H9 (cell line): ENCODE data around the gene MTA3. TPM values are rescaled to one million over a fixed set of nuclear protein-coding genes. Genes with fewer than 3 reads are reported as not detected.

Experiments
- DNase-seq: peaks from one replicate; pipeline ENCODE4 v3.0.0-alpha.2; 2017
- H2AFZ ChIP-seq: one replicate; pipeline ENCODE4 v1.6.1; 2013; ENCODE audit warnings: mild to moderate bottlenecking, low read length, control low read depth, moderate library complexity
- H2AK5ac ChIP-seq: 2 replicates; pipeline ENCODE4 v1.6.1; 2013; ENCODE audit warnings: low read length, control low read depth, mixed read lengths; ENCODE audit not compliant: insufficient read length
- H2BK120ac ChIP-seq: one replicate; pipeline ENCODE4 v1.6.1; 2013; ENCODE audit warnings: low read depth, mild to moderate bottlenecking, low read length, control low read depth, inconsistent platforms; ENCODE audit not compliant: poor library complexity, severe bottlenecking
- H2BK12ac ChIP-seq: 2 replicates; pipeline ENCODE4 v1.6.1; 2013; ENCODE audit warnings: low read length, control low read depth, mixed read lengths, low read depth; ENCODE audit not compliant: insufficient read length
- H2BK15ac ChIP-seq: 2 replicates; pipeline ENCODE4 v1.6.1; 2013; ENCODE audit warnings: low read depth, low read length, control low read depth
- H2BK20ac ChIP-seq: one replicate; pipeline ENCODE4 v1.6.1; 2013; ENCODE audit warnings: low read depth, mild to moderate bottlenecking, low read length, control low read depth, inconsistent platforms; ENCODE audit not compliant: poor library complexity, severe bottlenecking
- H2BK5ac ChIP-seq: 2 replicates; pipeline ENCODE4 v1.6.1; 2013; ENCODE audit warnings: low read length, control low read depth, mixed read lengths; ENCODE audit not compliant: insufficient read length
- H3K14ac ChIP-seq: 2 replicates; pipeline ENCODE4 v1.6.1; 2013; ENCODE audit warnings: low read length, control low read depth; ENCODE audit not compliant: insufficient read depth
- H3K18ac ChIP-seq: 2 replicates; pipeline ENCODE4 v1.6.1; 2013; ENCODE audit warnings: low read depth, mild to moderate bottlenecking, mixed read lengths, low read length, control low read depth; ENCODE audit not compliant: insufficient read length
- H3K23ac ChIP-seq: 2 replicates; pipeline ENCODE4 v1.6.1; 2013; ENCODE audit warnings: low read length, control low read depth, mixed read lengths, low read depth; ENCODE audit not compliant: insufficient read length
- H3K23me2 ChIP-seq: 2 replicates; pipeline ENCODE4 v1.6.1; 2013; ENCODE audit warnings: low read depth, mild to moderate bottlenecking, mixed read lengths, low read length, control low read depth; ENCODE audit not compliant: insufficient read length, poor library complexity, severe bottlenecking
- H3K27ac ChIP-seq: 2 replicates; pipeline ENCODE4 v1.5.1; 2013; ENCODE audit warnings: low read length, control low read depth, mixed read lengths, low read depth; ENCODE audit not compliant: insufficient read length
- H3K27me3 ChIP-seq: 2 replicates; pipeline ENCODE4 v1.6.1; 2013; ENCODE audit warnings: low read length, control low read depth, inconsistent platforms; ENCODE audit not compliant: insufficient read depth
- H3K4ac ChIP-seq: 2 replicates; pipeline ENCODE4 v1.6.1; 2013; ENCODE audit warnings: low read depth, mild to moderate bottlenecking, control low read depth, inconsistent platforms, low read length, moderate library complexity
- H3K4me1 ChIP-seq: 2 replicates; pipeline ENCODE4 v1.6.1; 2013; ENCODE audit warnings: low read length, control low read depth, inconsistent platforms; ENCODE audit not compliant: insufficient read depth
- H3K4me2 ChIP-seq: 2 replicates; pipeline ENCODE4 v1.6.1; 2013; ENCODE audit warnings: low read length, control low read depth, mixed read lengths; ENCODE audit not compliant: insufficient read length, insufficient read depth
- H3K56ac ChIP-seq: 2 replicates; pipeline ENCODE4 v1.6.1; 2013; ENCODE audit warnings: low read depth, mild to moderate bottlenecking, mixed read lengths, low read length, control low read depth; ENCODE audit not compliant: insufficient read length
- H3K79me1 ChIP-seq: 2 replicates; pipeline ENCODE4 v1.6.1; 2013; ENCODE audit warnings: low read depth, mild to moderate bottlenecking, moderate library complexity, low read length, control low read depth, inconsistent platforms; ENCODE audit not compliant: insufficient read depth, poor library complexity, severe bottlenecking
- H3K79me2 ChIP-seq: 2 replicates; pipeline ENCODE4 v1.6.1; 2013; ENCODE audit warnings: low read length, control low read depth, inconsistent platforms; ENCODE audit not compliant: insufficient read depth
- H3K9ac ChIP-seq: 2 replicates; pipeline ENCODE4 v1.6.1; 2013; ENCODE audit warnings: low read length, control low read depth, mixed read lengths; ENCODE audit not compliant: insufficient read length; ENCODE audit errors: extremely low read depth
- H3K9me3 ChIP-seq: one replicate; pipeline ENCODE4 v1.6.1; 2013; ENCODE audit warnings: low read depth, low read length, inconsistent platforms; ENCODE audit not compliant: control insufficient read depth
- H3T11ph ChIP-seq: one replicate; pipeline ENCODE4 v1.6.1; 2013; ENCODE audit warnings: mild to moderate bottlenecking, low read length, control low read depth, inconsistent platforms
- H4K20me1 ChIP-seq: one replicate; pipeline ENCODE4 v1.6.1; 2013; ENCODE audit not compliant: control insufficient read depth, insufficient read length, insufficient read depth
- H4K5ac ChIP-seq: 2 replicates; pipeline ENCODE4 v1.6.1; 2013; ENCODE audit warnings: low read depth, mild to moderate bottlenecking, mixed read lengths, low read length, control low read depth; ENCODE audit not compliant: insufficient read length
- H4K8ac ChIP-seq: replicated peaks from 2 replicates; pipeline ENCODE4 v1.6.1; 2013; ENCODE audit warnings: low read length, control low read depth, mixed read lengths, low read depth; ENCODE audit not compliant: insufficient read length
- H4K91ac ChIP-seq: 2 replicates; pipeline ENCODE4 v1.6.1; 2013; ENCODE audit warnings: low read depth, mild to moderate bottlenecking, moderate library complexity, mixed read lengths, low read length, control low read depth; ENCODE audit not compliant: insufficient read length
- H3K27ac Mint-ChIP-seq, 3 experiments: 2 replicates in 2 of 3; 3 replicates in 1 of 3; pipeline ENCODE4 v1.8.0; 2020 to 2021; ENCODE audit warnings: mixed read lengths in 3 of 3, mild to moderate bottlenecking in 1 of 3, moderate library complexity in 1 of 3
- H3K27me3 Mint-ChIP-seq: 2 replicates; pipeline ENCODE4 v1.8.0; 2021; ENCODE audit warnings: low read depth, mild to moderate bottlenecking, moderate library complexity, mixed read lengths
- H3K36me3 Mint-ChIP-seq, 3 experiments: 2 replicates in 2 of 3; 3 replicates in 1 of 3; pipeline ENCODE4 v1.8.0; 2020 to 2021; ENCODE audit warnings: low read depth in 3 of 3, mixed read lengths in 3 of 3; ENCODE audit not compliant: insufficient read depth in 1 of 3
- H3K4me1 Mint-ChIP-seq, 2 experiments: 2 replicates each; pipeline ENCODE4 v1.8.0; 2020; ENCODE audit warnings: mixed read lengths in 2 of 2
- H3K4me3 Mint-ChIP-seq, 2 experiments: 2 replicates in 1 of 2; 3 replicates in 1 of 2; pipeline ENCODE4 v1.8.0; 2020 to 2021; ENCODE audit warnings: mild to moderate bottlenecking in 2 of 2, mixed read lengths in 2 of 2, moderate library complexity in 1 of 2
- H3K9me3 Mint-ChIP-seq, 2 experiments: 2 replicates in 1 of 2; 3 replicates in 1 of 2; pipeline ENCODE4 v1.8.0; 2020; ENCODE audit warnings: mild to moderate bottlenecking in 2 of 2, mixed read lengths in 2 of 2, moderate library complexity in 1 of 2
- CTCF ChIP-seq: fragments of 200-600 bp; sonication (generic); conservative IDR thresholded peaks from 3 replicates; pipeline ENCODE4 v1.8.0; 2021; ENCODE audit warnings: antibody characterized with exemption, mild to moderate bottlenecking
- WGBS: extraction: QIAGEN DNeasy Blood & Tissue Kit; methylation state at CpG from one replicate; pipeline ENCODE4 v1.1.7; 2013; ENCODE audit warnings: missing lambda C conversion rate, low lambda C conversion rate, mixed read lengths; ENCODE audit not compliant: insufficient read length; ENCODE audit errors: extremely low coverage; 5-methylcytosine and 5-hydroxymethylcytosine counted together
- total RNA-seq: library from RNA; stranded (reverse); gene quantifications from 2 replicates; pipeline ENCODE4 v1.2.1, GENCODE V29; 2021

The MTA3 gene
- total RNA-seq, 1 experiment from 2014 or later: 253 TPM

GRCh38 chr2:42614838-42615237 is 46.4 kb downstream of the MTA3 start:
- H2AK5ac ChIP-seq: no peak overlapping the region
- no peak overlapping the region for H3K18ac ChIP-seq
- Mint-ChIP-seq H3K36me3 (peaks cover 48 to 89% (median 76%) of the 10 kb centered on the region in 3 experiments), H3K27ac (no peak overlapping the region), H3K9me3 (no peaks in the 10 kb centered on the region), H3K4me1 (peaks cover 0 to 11% of the 10 kb centered on the region in 2 experiments; a peak in 2 of 4 replicates), H3K27me3 (no peaks in the 10 kb centered on the region), H3K4me3 (no peak overlapping the region)
- H3T11ph ChIP-seq: no peak overlapping the region
- H3K56ac ChIP-seq: no peak overlapping the region
- H2BK120ac ChIP-seq: no peak overlapping the region
- no peaks in the 10 kb centered on the region for H3K4me1 ChIP-seq
- H3K9ac ChIP-seq: no peak overlapping the region
- H4K91ac ChIP-seq: no peak overlapping the region
- no peak overlapping the region for H4K5ac ChIP-seq
- no CpG with 5 or more reads among the region's 7 CpGs for WGBS
- no peak overlapping the region for H3K27ac ChIP-seq
- H3K27me3 ChIP-seq: no peaks in the 10 kb centered on the region
- DNase-seq: no peak
- peaks cover 3% of the 10 kb centered on the region for H3K79me1 ChIP-seq
- H4K20me1 ChIP-seq: no peaks in the 10 kb centered on the region
- H3K79me2 ChIP-seq: peaks cover 2% of the 10 kb centered on the region; the same call in 1 of the 2 replicates
- no peak overlapping the region for H2AFZ ChIP-seq
- H2BK12ac ChIP-seq: no peak overlapping the region
- H3K14ac ChIP-seq: no peak overlapping the region
- no peaks in the 10 kb centered on the region for H3K9me3 ChIP-seq
- no peak overlapping the region for H3K23ac ChIP-seq
- no peak overlapping the region for H2BK15ac ChIP-seq
- no peak overlapping the region for H2BK20ac ChIP-seq
- no peak overlapping the region for H2BK5ac ChIP-seq
- H3K4me2 ChIP-seq: no peak overlapping the region
- H3K23me2 ChIP-seq: no peaks in the 10 kb centered on the region
- H4K8ac ChIP-seq: no peak overlapping the region
- TF ChIP-seq CTCF: no peak
- no peak overlapping the region for H3K4ac ChIP-seq
